Activated T-cell treated with anti-CD3 and anti-CD28 coated beads for 48 hours (primary cell): ENCODE measurements around the gene HOXB6.

Experiments
- DNase-seq: peaks from one replicate; pipeline ENCODE4 v3.0.0-alpha.2; 2020; ENCODE audit warnings: low read depth

HOXB6 gene

GRCh38 chr17:48621410-48622392, 16.9 kb upstream of the HOXB6 start:
- DNase-seq, result no peak

DNA sequence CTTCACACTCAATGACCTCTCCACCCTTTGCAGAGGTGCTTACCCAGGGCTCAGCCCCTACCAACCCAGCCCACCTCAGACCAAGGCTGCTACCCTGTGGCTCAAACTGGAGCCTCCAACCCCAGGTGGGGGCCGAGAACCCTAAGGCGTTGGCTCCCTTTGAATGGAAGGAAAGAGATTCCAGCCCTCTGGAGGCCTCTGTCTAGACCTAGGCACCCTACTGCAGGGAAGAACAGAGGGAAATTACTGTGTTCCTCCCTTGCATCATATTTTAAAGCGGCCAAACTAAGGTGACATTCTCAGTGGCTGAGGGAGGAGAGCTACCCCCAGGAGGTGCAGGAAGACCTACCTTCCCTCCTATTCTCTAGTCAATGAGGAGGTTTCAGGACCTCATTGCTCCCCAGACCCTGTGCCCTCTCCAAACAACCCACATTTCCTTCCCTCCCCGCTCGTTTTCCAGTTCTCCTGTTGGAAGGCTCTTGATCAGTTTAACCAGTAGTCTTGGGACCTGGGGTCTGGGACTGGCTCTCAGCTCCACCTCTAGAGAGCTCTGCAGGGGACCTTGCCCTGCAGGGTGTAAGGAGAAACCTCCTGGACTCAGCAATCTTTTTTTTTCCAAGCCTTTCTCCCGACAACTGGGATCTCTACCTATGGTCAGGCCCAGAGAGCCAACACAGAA, 15.8 kb upstream of the HOXB6 start:
- no peak for DNase-seq

GRCh38 chr17:48619826-48620449, 15.2 kb upstream of the HOXB6 start:
- DNase-seq, result no peak

- peak; percentile 78 for DNase-seq
Measured at GRCh38 chr17:48618256-48618896, 13.6 kb upstream of the HOXB6 start.

DNA sequence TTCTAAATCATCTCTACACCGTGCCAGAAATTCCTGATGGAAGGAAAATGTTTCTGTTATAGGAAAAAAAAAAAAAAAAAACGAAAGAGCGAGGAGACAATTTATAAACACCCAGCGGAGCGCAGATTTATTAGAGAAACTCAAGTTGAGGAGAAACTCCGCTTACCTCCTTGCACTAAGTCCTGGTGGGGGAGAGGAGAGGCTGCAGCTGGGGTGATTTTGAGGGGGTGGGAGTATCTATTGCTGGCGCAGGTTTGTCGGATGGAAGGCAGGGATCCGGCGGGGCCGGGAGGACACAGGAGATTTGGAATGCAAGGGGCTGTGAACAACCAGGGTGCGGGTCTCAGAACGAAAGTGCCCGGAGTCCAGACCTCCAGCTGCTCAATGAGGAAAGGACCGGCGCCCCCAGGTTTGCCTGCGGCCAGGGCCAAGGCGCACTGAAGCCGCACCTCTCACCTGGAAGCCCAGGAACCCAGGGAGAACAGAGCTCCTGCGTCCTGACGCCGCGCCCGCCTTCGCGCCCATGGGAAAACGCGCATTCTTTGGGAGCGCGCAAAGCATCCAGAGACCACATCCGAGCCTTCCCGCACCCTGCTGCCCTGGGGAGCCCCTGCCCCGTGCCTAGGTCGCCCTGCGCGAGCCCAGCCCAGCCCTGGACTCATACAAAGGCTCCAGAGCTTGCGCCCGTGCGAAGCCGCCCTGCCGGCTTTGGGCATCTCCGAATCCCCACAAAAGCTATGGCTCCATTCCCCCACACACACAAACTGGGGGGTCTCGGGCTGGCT, 12.9 kb upstream of the HOXB6 start:
- DNase-seq, result no peak

GRCh38 chr17:48616717-48617470, 12.1 kb upstream of the HOXB6 start:
- DNase-seq, result no peak

GRCh38 chr17:48615963-48616716, 11.4 kb upstream of the HOXB6 start:
- no peak for DNase-seq

GRCh38 chr17:48615047-48615962, 10.5 kb upstream of the HOXB6 start, which contains the start of gene HOXB8:
HOXB8 (minus strand) TSS chr17:48615292; CDS start chr17:48614704, 588 bp downstream.
- no peak for DNase-seq

- no peak for DNase-seq
Measured at GRCh38 chr17:48613862-48614694, 9.3 kb upstream of the HOXB6 start.

DNA sequence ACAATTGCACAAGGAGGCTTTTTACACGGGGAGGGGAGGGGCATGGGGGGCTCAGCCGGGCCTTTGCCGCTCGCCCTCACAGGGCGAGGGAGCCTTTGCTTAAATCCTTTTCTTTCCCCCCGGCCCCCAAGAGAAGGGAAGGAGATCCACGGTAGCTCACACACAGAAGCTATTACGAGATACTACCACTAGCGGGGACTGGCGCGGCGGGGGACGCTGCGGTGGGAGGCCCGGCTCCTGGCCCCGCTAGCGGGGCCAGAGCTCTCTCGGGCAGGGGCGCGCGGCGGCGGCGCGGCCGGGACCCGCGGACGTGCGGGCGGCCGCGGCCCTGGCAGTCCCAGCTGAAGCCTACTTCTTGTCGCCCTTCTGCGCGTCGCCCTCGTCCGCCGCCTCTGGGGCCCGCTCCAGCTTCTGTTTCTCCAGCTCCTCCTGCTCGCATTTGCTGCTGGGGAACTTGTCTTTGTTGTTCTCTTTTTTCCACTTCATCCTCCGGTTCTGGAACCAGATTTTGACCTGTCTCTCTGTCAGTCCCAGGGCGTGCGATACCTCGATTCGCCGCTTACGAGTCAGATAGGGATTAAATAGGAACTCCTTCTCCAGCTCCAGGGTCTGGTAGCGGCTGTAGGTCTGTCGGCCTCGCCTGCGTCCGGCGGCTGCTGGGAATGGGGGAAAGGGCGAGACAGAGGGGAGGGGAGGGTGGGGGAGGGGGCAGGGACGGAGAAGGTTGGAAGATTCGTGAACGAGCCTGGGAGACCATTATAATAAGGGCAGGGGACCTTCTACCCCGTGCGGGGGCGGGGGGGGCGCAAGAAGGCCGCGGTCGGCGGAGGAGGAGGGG, 8.3 kb upstream of the HOXB6 start:
- DNase-seq, result no peak

DNA sequence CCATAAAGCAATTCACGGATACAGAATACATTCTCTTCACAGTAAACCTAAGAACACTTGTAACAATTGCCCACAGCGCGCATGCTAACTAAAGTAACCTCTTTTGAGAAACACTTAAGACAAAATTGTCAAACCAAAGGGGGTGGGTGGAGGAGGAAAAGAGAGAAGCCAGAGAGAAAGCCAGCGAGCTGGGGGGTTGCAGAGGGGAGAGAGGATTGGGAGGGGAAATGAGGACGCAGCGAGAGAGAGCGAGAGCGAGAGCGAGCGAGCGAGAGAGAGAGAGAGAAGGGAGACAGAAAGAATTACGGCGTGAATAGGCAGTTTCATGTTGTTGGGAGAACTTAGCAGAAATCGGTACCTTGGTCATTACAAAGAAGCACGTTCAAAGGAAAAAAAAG, 7.7 kb upstream of the HOXB6 start:
- DNase-seq, result no peak

GRCh38 chr17:48611681-48612455, 7.1 kb upstream of the HOXB6 start:
- DNase-seq, result no peak

- DNase-seq, result no peak
Measured at GRCh38 chr17:48611213-48611612, 6.4 kb upstream of the HOXB6 start.

- DNase-seq, result peak; percentile 58
Measured at GRCh38 chr17:48610282-48611211, 5.8 kb upstream of the HOXB6 start, which contains the start of gene HOXB7. HOXB7 (minus strand) TSS chr17:48611017; CDS start chr17:48610918, 99 bp downstream.

DNA sequence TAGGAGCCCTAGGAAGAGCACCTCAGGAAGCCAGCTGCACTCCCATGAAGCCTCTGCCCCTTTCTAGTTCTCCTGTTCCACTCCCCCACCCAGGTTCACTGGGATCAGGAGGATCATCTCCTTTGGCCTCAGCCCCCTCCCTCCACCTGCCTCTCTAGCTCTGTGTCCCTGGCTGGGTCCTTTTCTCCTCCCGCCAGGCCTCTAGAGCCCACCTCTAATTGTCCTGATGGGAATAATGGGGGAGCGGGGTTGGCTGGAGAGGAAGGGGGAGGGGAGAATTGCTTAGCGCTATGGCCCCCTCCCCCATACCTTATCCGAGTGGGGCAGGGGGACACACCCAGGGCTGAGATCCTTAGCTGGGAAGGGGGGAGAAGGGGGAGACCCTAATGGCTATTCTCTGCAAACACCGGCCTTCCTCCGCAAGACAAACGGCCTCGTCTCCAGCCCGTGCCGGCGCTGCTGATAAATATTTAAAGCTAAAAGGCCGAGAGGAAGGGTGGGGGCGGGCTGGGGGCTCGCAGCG, 5.0 kb upstream of the HOXB6 start:
- no peak for DNase-seq
